Smooth muscle cell of the brain vasculature (primary cell): ENCODE measurements around the gene GNAS-AS1.

Source experiments
- DNase-seq: peaks from one replicate; pipeline ENCODE4 v3.0.0-alpha.2; 2012; ENCODE audit warnings: low read depth, low spot score

The GNAS-AS1 gene

GRCh38 chr20:58863044-58863790, 12.5 kb upstream of the GNAS-AS1 start:
- DNase-seq, result no peak

- DNase-seq, result no peak
These were observed 5.0 kb upstream of the GNAS-AS1 start for GRCh38 chr20:58855506-58856389.

- DNase-seq, result no peak
These were observed 4.2 kb upstream of the GNAS-AS1 start for GRCh38 chr20:58854638-58855471.

GRCh38 chr20:58853976-58854637, 3.4 kb upstream of the GNAS-AS1 start:
- no peak for DNase-seq

- no peak for DNase-seq
These were observed 2.8 kb upstream of the GNAS-AS1 start for GRCh38 chr20:58853466-58853865.

GRCh38 chr20:58852543-58853271, 2.0 kb upstream of the GNAS-AS1 start, which contains the start of gene GNAS:
Gene GNAS (plus strand): TSS chr20:58852716.
- no peak for DNase-seq

- DNase-seq, result no peak
These were observed 1.3 kb upstream of the GNAS-AS1 start for GRCh38 chr20:58851969-58852458.

- no peak for DNase-seq
These were observed 693 bp upstream of the GNAS-AS1 start for GRCh38 chr20:58851221-58851968.

- no peak for DNase-seq
These were observed 3.2 kb downstream of the GNAS-AS1 start for GRCh38 chr20:58847463-58847862.

- no peak for DNase-seq
These were observed 5.0 kb downstream of the GNAS-AS1 start for GRCh38 chr20:58845706-58846105.

GRCh38 chr20:58843128-58843556, 7.6 kb downstream of the GNAS-AS1 start:
- no peak for DNase-seq

- DNase-seq, result no peak
These were observed 8.4 kb downstream of the GNAS-AS1 start for GRCh38 chr20:58842276-58842675.

- DNase-seq, result no peak
These were observed 9.0 kb downstream of the GNAS-AS1 start for GRCh38 chr20:58841539-58842264.

GRCh38 chr20:58840816-58841538, 9.7 kb downstream of the GNAS-AS1 start:
- no peak for DNase-seq

GRCh38 chr20:58839991-58840747, 10.5 kb downstream of the GNAS-AS1 start:
- DNase-seq, result no peak

GRCh38 chr20:58839474-58839874, 11.2 kb downstream of the GNAS-AS1 start:
- DNase-seq, result no peak

GRCh38 chr20:58838174-58838573, 12.5 kb downstream of the GNAS-AS1 start:
- DNase-seq, result no peak

GRCh38 chr20:58837717-58838116, 13.0 kb downstream of the GNAS-AS1 start:
- DNase-seq, result no peak
